ENCODE measurements around the gene PTPRG.

The PTPRG gene

GRCh38 chr3:62260655-62261054 is 699.3 kb downstream of the PTPRG start:
- no peak for DNase-seq

GRCh38 chr3:62261121-62261520 is 699.8 kb downstream of the PTPRG start:
- DNase-seq: no peak

GRCh38 chr3:62261736-62262135 is 700.4 kb downstream of the PTPRG start:
- peak; percentile 57 for DNase-seq

- DNase-seq: no peak
Measured at GRCh38 chr3:62265528-62265927, 704.2 kb downstream of the PTPRG start.

GRCh38 chr3:62266668-62267283 is 705.4 kb downstream of the PTPRG start:
- DNase-seq: no peak

GRCh38 chr3:62276658-62277180 is 715.3 kb downstream of the PTPRG start:
- DNase-seq: no peak

GRCh38 chr3:62277450-62277849 is 716.1 kb downstream of the PTPRG start:
- no peak for DNase-seq

GRCh38 chr3:62277986-62278385 is 716.6 kb downstream of the PTPRG start:
- no peak for DNase-seq

GRCh38 chr3:62281726-62282125 is 720.4 kb downstream of the PTPRG start:
- DNase-seq: no peak

- DNase-seq: no peak
Measured at GRCh38 chr3:62284442-62284841, 723.1 kb downstream of the PTPRG start.

GRCh38 chr3:62287392-62287927 is 726.1 kb downstream of the PTPRG start:
- DNase-seq: no peak

GRCh38 chr3:62289922-62290321 is 728.6 kb downstream of the PTPRG start:
- DNase-seq: no peak

GRCh38 chr3:62293051-62293780 is 731.8 kb downstream of the PTPRG start:
- DNase-seq: no peak

GRCh38 chr3:62295571-62295970 is 734.2 kb downstream of the PTPRG start:
- DNase-seq: no peak

- no peak for DNase-seq
Measured at GRCh38 chr3:62300617-62301016, 739.2 kb downstream of the PTPRG start.

- DNase-seq: no peak
Measured at GRCh38 chr3:62312201-62312600, 750.8 kb downstream of the PTPRG start.

- DNase-seq: no peak
Measured at GRCh38 chr3:62316525-62316924, 755.2 kb downstream of the PTPRG start.

- no peak for DNase-seq
Measured at GRCh38 chr3:62318365-62318751, 757.0 kb downstream of the PTPRG start.

GRCh38 chr3:62318752-62319569 is 757.6 kb downstream of the PTPRG start:
- DNase-seq: no peak

- peak; percentile 31 for DNase-seq
Measured at GRCh38 chr3:62319570-62320243, 758.3 kb downstream of the PTPRG start.

- no peak for DNase-seq
Measured at GRCh38 chr3:62323241-62323640, 761.9 kb downstream of the PTPRG start.

GRCh38 chr3:62325896-62326295 is 764.5 kb downstream of the PTPRG start:
- no peak for DNase-seq

- DNase-seq: no peak
Measured at GRCh38 chr3:62329971-62330370, 768.6 kb downstream of the PTPRG start.
